ENCODE data around the gene USP43. TPM values are rescaled to one million over a fixed set of nuclear protein-coding genes. Genes with fewer than 3 reads are reported as not detected.

USP43 gene
- polyA plus RNA-seq, 1 donor (not counting 4 experiments of a cell fraction or from before 2014, with no cell fraction given) = 2.2 TPM

DNA sequence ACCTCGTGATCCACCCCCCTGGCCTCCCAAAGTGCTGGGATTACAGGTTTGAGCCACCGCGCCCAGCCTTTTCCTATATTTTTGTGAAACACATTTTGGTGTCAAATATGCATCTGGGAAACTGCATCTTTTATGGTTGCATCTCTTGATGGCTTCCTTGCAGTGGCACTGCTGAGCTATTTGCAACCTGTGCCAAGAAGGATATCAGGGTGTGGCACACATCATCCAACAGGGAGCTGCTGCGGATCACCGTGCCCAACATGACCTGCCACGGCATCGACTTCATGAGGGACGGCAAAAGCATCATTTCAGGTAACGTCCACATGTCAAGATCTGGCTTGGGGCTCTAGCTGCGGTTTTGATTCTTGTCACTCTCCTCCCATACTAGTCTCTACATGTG, 16.8 kb upstream of the USP43 start:
- Histone ChIP-seq H3K36me3 (ENCODE audit: control insufficient read depth in 2 of 2, extremely low read depth in 1 of 2, insufficient read depth in 2 of 2, low read length in 2 of 2) (no peaks in the 10 kb centered on the region), H3K4me2 (ENCODE audit: control insufficient read depth, extremely low read depth, insufficient read depth, low read depth, low read length) (no peak overlapping the region), H3K4me1 (ENCODE audit: control insufficient read depth, extremely low read depth, insufficient read depth, low read length) (no peaks in the 10 kb centered on the region), H3K4me3 (ENCODE audit: control insufficient read depth in 2 of 3, extremely low read depth in 1 of 3, insufficient read depth in 2 of 3, low read depth in 1 of 3, low read length in 3 of 3) (no peak overlapping the region), H3K9me3 (ENCODE audit: control insufficient read depth, low read depth, low read length) (no peaks in the 10 kb centered on the region), H3K27ac (ENCODE audit: control insufficient read depth, insufficient read depth, low read length) (no peak overlapping the region), H4K20me1 (ENCODE audit: control insufficient read depth, extremely low read depth, insufficient read depth, low read length) (no peaks in the 10 kb centered on the region), H3K27me3 (ENCODE audit: control insufficient read depth, extremely low read depth, insufficient read depth, low read length) (no peaks in the 10 kb centered on the region), H3K79me2 (ENCODE audit: control insufficient read depth, insufficient read depth, low read length) (no peaks in the 10 kb centered on the region), H3K9ac (ENCODE audit: control insufficient read depth, extremely low read depth, insufficient read depth, low read length) (no peak overlapping the region), H2AFZ (ENCODE audit: control insufficient read depth, low read length) (no peak overlapping the region), H3K9me1 (ENCODE audit: control insufficient read depth, extremely low read depth, insufficient read depth, low read length) (no peaks in the 10 kb centered on the region)
- dilution Hi-C loops (cut with MboI; ENCODE audit: extremely low pct_ligation_motif_present, low sequenced_read_pairs) = no loop called here
- TF ChIP-seq EZH2 (IDR thresholded peaks at IDR 0.05; ENCODE audit: low read length) = no peak
- TF ChIP-seq, protein P1, sequence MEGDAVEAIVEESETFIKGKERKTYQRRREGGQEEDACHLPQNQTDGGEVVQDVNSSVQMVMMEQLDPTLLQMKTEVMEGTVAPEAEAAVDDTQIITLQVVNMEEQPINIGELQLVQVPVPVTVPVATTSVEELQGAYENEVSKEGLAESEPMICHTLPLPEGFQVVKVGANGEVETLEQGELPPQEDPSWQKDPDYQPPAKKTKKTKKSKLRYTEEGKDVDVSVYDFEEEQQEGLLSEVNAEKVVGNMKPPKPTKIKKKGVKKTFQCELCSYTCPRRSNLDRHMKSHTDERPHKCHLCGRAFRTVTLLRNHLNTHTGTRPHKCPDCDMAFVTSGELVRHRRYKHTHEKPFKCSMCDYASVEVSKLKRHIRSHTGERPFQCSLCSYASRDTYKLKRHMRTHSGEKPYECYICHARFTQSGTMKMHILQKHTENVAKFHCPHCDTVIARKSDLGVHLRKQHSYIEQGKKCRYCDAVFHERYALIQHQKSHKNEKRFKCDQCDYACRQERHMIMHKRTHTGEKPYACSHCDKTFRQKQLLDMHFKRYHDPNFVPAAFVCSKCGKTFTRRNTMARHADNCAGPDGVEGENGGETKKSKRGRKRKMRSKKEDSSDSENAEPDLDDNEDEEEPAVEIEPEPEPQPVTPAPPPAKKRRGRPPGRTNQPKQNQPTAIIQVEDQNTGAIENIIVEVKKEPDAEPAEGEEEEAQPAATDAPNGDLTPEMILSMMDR (optimal IDR thresholded peaks at IDR 0.05 in 1 of 3, IDR thresholded peaks at IDR 0.05 in 1 of 3, conservative IDR thresholded peaks at IDR 0.05 in 1 of 3; ENCODE audit: extremely low read depth in 1 of 3, insufficient read depth in 2 of 3, low read length in 3 of 3) = peak; percentile 17 to 56 (median 42)
- DNase-seq (ENCODE audit: low read depth, low spot score) (no peak), FAIRE-seq (peak; percentile 20)

GRCh38 chr17:9632741-9633140, 12.6 kb upstream of the USP43 start:
- dilution Hi-C loops (cut with MboI; ENCODE audit: extremely low pct_ligation_motif_present, low sequenced_read_pairs) = no loop called here
- Histone ChIP-seq H2AFZ (ENCODE audit: control insufficient read depth, low read length) (no peak overlapping the region), H3K27ac (ENCODE audit: control insufficient read depth, insufficient read depth, low read length) (no peak overlapping the region), H3K4me2 (ENCODE audit: control insufficient read depth, extremely low read depth, insufficient read depth, low read depth, low read length) (no peak overlapping the region), H3K36me3 (ENCODE audit: control insufficient read depth in 2 of 2, extremely low read depth in 1 of 2, insufficient read depth in 2 of 2, low read length in 2 of 2) (no peaks in the 10 kb centered on the region), H3K4me1 (ENCODE audit: control insufficient read depth, extremely low read depth, insufficient read depth, low read length) (no peaks in the 10 kb centered on the region), H3K9ac (ENCODE audit: control insufficient read depth, extremely low read depth, insufficient read depth, low read length) (no peak overlapping the region), H3K4me3 (ENCODE audit: control insufficient read depth in 2 of 3, extremely low read depth in 1 of 3, insufficient read depth in 2 of 3, low read depth in 1 of 3, low read length in 3 of 3) (no peak overlapping the region), H3K79me2 (ENCODE audit: control insufficient read depth, insufficient read depth, low read length) (no peaks in the 10 kb centered on the region), H4K20me1 (ENCODE audit: control insufficient read depth, extremely low read depth, insufficient read depth, low read length) (no peaks in the 10 kb centered on the region), H3K9me1 (ENCODE audit: control insufficient read depth, extremely low read depth, insufficient read depth, low read length) (no peaks in the 10 kb centered on the region), H3K9me3 (ENCODE audit: control insufficient read depth, low read depth, low read length) (no peaks in the 10 kb centered on the region), H3K27me3 (ENCODE audit: control insufficient read depth, extremely low read depth, insufficient read depth, low read length) (no peaks in the 10 kb centered on the region)
- no peak for TF ChIP-seq EZH2 (IDR thresholded peaks at IDR 0.05; ENCODE audit: low read length)
- TF ChIP-seq, protein P1 (optimal IDR thresholded peaks at IDR 0.05 in 1 of 3, IDR thresholded peaks at IDR 0.05 in 1 of 3, conservative IDR thresholded peaks at IDR 0.05 in 1 of 3; ENCODE audit: extremely low read depth in 1 of 3, insufficient read depth in 2 of 3, low read length in 3 of 3) = no peak
- FAIRE-seq (no peak), DNase-seq (ENCODE audit: low read depth, low spot score) (no peak)

All from keratinocyte (primary cell).